T-cell (primary cell): ENCODE results near the gene PLPP7. TPM values are rescaled to one million over a fixed set of nuclear protein-coding genes. Genes with fewer than 3 reads are reported as not detected.
A peak's percentile ranks its signal among the peaks of the same experiment; 100 is the strongest.

ENCODE experiments used
- ATAC-seq, 4 experiments: fragments of 200-7000 bp in 3 of 4; fragments of 150-1000 bp in 1 of 4; cut with Tn5 transposase; replicated peaks in 1 of 4; 1 replicate in 3 of 4; 2 replicates in 1 of 4; pipeline ENCODE4 v1.10.0; 2021; ENCODE audit warnings: moderate library complexity in 3 of 4, mild to moderate bottlenecking in 2 of 4, moderate number of reproducible peaks in 1 of 4
- CTCF ChIA-PET, 2 donors: fragments of 300-600 bp; sonication (Branson Sonifier 250); formaldehyde crosslinking; loops; one replicate each; lab custom pipeline; 2022; ENCODE audit warnings: antibody characterized with exemption in 2 of 2; lab: Charles Lee
- POLR2A ChIA-PET, 2 donors: fragments of 300-600 bp; sonication (Branson Sonifier 250); formaldehyde crosslinking; loops; one replicate each; lab custom pipeline; 2022; ENCODE audit warnings: antibody characterized with exemption in 2 of 2; lab: Charles Lee
- DNase-seq, 35 experiments: peaks; one replicate each; pipeline versions ENCODE4 v3.0.0 to v3.0.0-alpha.2; 2013 to 2023
- H3K27ac ChIP-seq: one replicate; pipeline ENCODE4 v1.5.1; 2013; ENCODE audit warnings: low read length
- H3K27me3 ChIP-seq, 2 experiments: replicated peaks in 1 of 2; 1 replicate in 1 of 2; 2 replicates in 1 of 2; pipeline versions ENCODE4 v1.6.1 to v1.7.0; 2013; ENCODE audit warnings: low read length in 1 of 2, mixed read lengths in 1 of 2; ENCODE audit not compliant: control insufficient read depth in 2 of 2, insufficient read depth in 2 of 2; ENCODE audit errors: extremely low read depth in 1 of 2
- H3K36me3 ChIP-seq, 2 donors: 1 replicate in 1 of 2; 2 replicates in 1 of 2; pipeline versions ENCODE4 v1.6.1 to v1.7.0; 2013; ENCODE audit warnings: low read length in 1 of 2; ENCODE audit not compliant: control insufficient read depth in 2 of 2, insufficient read depth in 1 of 2; ENCODE audit errors: extremely low read depth in 1 of 2
- H3K4me1 ChIP-seq, 2 experiments: 1 replicate in 1 of 2; 2 replicates in 1 of 2; pipeline versions ENCODE4 v1.6.1 to v1.7.0; 2013; ENCODE audit warnings: low read length in 2 of 2, mixed read lengths in 1 of 2; ENCODE audit not compliant: insufficient read depth in 2 of 2, control insufficient read depth in 1 of 2; ENCODE audit errors: extremely low read depth in 1 of 2
- H3K4me3 ChIP-seq, 2 donors: 1 replicate in 1 of 2; 2 replicates in 1 of 2; pipeline versions ENCODE4 v1.5.1 to v1.7.0; 2013; ENCODE audit warnings: mild to moderate bottlenecking in 2 of 2, low read length in 1 of 2, moderate library complexity in 1 of 2; ENCODE audit not compliant: control insufficient read depth in 1 of 2; ENCODE audit errors: extremely low read depth in 1 of 2
- H3K9me3 ChIP-seq: 2 replicates; pipeline ENCODE4 v1.7.0; 2013
- H3K27ac Mint-ChIP-seq, 2 donors: one replicate each; pipeline ENCODE4 v1.8.0; 2020 to 2021; ENCODE audit warnings: mild to moderate bottlenecking in 2 of 2, mixed read lengths in 2 of 2
- H3K27me3 Mint-ChIP-seq, 2 donors: one replicate each; pipeline ENCODE4 v1.8.0; 2021 to 2022; ENCODE audit warnings: mixed read lengths in 2 of 2
- H3K36me3 Mint-ChIP-seq: one replicate; pipeline ENCODE4 v1.8.0; 2021; ENCODE audit warnings: mixed read lengths
- H3K4me1 Mint-ChIP-seq, 3 donors: one replicate each; pipeline ENCODE4 v1.8.0; 2020 to 2022; ENCODE audit warnings: mixed read lengths in 3 of 3, mild to moderate bottlenecking in 1 of 3
- H3K4me3 Mint-ChIP-seq, 3 donors: one replicate each; pipeline ENCODE4 v1.8.0; 2020 to 2022; ENCODE audit warnings: mild to moderate bottlenecking in 3 of 3, mixed read lengths in 3 of 3, moderate library complexity in 3 of 3
- H3K9me3 Mint-ChIP-seq, 3 donors: one replicate each; pipeline ENCODE4 v1.8.0; 2020 to 2022; ENCODE audit warnings: mixed read lengths in 3 of 3
- WGBS: methylation state at CpG from one replicate; pipeline ENCODE4 v1.1.5; 2013; ENCODE audit warnings: missing lambda C conversion rate; ENCODE audit not compliant: insufficient coverage; 5-methylcytosine and 5-hydroxymethylcytosine counted together
- total RNA-seq, 35 experiments: library from RNA in 6 of 35; stranded (reverse) in 6 of 35; fragments of 120-200 nt in 1 of 35; gene quantifications; one replicate each; pipeline versions ENCODE4 v1.2.1 to v1.2.4 and lab custom pipeline; 2013 to 2026

PLPP7 gene
- total RNA-seq, 5 donors from 2014 or later (not counting 1 experiment from before 2014, with no cell fraction given): 0.13 to 0.58 (median 0.13) TPM; not detected in 2

DNA sequence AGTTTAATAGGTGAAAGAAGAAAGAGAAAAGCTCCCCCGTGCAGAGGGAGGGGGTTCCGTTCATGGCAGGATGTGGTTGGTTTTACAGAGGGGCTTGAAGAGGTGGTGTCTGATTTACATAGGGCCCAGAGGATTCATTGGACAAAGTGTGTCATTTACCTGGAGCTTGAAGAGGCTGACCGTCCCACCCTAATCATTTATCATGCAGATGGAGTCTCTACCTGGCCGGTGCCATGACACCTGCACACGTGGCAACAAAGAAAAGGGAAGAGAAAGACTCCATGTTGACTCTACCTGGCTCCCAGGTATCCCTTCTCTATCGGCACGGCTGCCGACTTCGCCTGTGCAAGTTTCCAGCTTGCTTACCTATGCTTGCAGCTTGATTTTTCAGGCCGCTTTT is 69.0 kb downstream of the PLPP7 start:
- H3K4me1 ChIP-seq: peaks cover 8 to 37% of the 10 kb centered on the region in 2 experiments
- ChIA-PET CTCF (interaction anchor here in 1 of 2 donors (0.9 kb wide), 1 partner anchor 8 kb away, joined by 3 read pairs; no protein-coding TSS in a partner anchor), POLR2A (interaction anchor here (0.6 to 0.7 kb wide), 4 partner anchors 9 to 276 kb away, joined by 3 to 5 read pairs (median 3); no protein-coding TSS in a partner anchor)
- Mint-ChIP-seq H3K27ac (peak overlapping the region; percentile 50 to 86), H3K4me3 (peak overlapping the region; percentile 58 to 75 (median 58)), H3K36me3 (no peaks in the 10 kb centered on the region), H3K27me3 (no peaks in the 10 kb centered on the region), H3K9me3 (no peaks in the 10 kb centered on the region), H3K4me1 (peaks cover 28 to 35% (median 35%) of the 10 kb centered on the region in 3 donors)
- H3K9me3 ChIP-seq: no peaks in the 10 kb centered on the region
- H3K27me3 ChIP-seq: peaks cover 0 to 2% of the 10 kb centered on the region in 2 experiments
- ATAC-seq (peak; percentile 72 to 89 (median 84)), DNase-seq (peak in 24 of 35 experiments; percentile 8 to 55 (median 30))
- H3K27ac ChIP-seq: no peak overlapping the region
- 11% methylated on average over 3 of the region's 10 CpGs for WGBS
- H3K36me3 ChIP-seq: no peaks in the 10 kb centered on the region
- peak overlapping the region; percentile 17 to 44 for H3K4me3 ChIP-seq

Other genes starting within 250 kb of the PLPP7 start
- under 1 TPM in 3 of 5 donors, not detected in 2; 0.37 to 0.67 (median 0.51) TPM for gene AIF1L, start 193.2 kb upstream of the PLPP7 start, total RNA-seq
- gene NUP214, start 164.1 kb upstream of the PLPP7 start, total RNA-seq: 100 to 1,000 TPM in 1 of 5 donors, 10 to 100 TPM in 4; 66.7 to 106 (median 68.5) TPM
- gene FAM78A, start 13.2 kb upstream of the PLPP7 start, total RNA-seq: 100 to 1,000 TPM in 1 of 5 donors, 10 to 100 TPM in 4; 70.4 to 106 (median 98.4) TPM
- 100 to 1,000 TPM; 259 to 375 (median 370) TPM for gene PRRC2B, start 104.4 kb downstream of the PLPP7 start, total RNA-seq
- 10 to 100 TPM; 45.3 to 74.4 (median 56.9) TPM for gene POMT1, start 213.2 kb downstream of the PLPP7 start, total RNA-seq
- gene UCK1, start 241.5 kb downstream of the PLPP7 start, total RNA-seq: 10 to 100 TPM; 20.0 to 34.7 (median 32.0) TPM